HepG2 (cell line): ENCODE data around the gene CSTF1. TPM values are rescaled to one million over a fixed set of nuclear protein-coding genes. Genes with fewer than 3 reads are reported as not detected.
A peak's percentile ranks its signal among the peaks of the same experiment; 100 is the strongest.

Experiments used
- HNRNPL ChIP-seq: fragments of 200-400 bp; formaldehyde crosslinking; IDR thresholded peaks from 2 replicates; pipeline ENCODE4 v1.6.1; 2017; ENCODE audit warnings: mild to moderate bottlenecking, low read depth, low read length
- KLF11 ChIP-seq: IDR thresholded peaks from 2 replicates; pipeline ENCODE4 v1.6.1; 2016; ENCODE audit warnings: missing compliant biosample characterization
- PAXIP1 ChIP-seq: sonication (generic); formaldehyde crosslinking; conservative IDR thresholded peaks from 2 replicates; pipeline ENCODE4 v1.4.0; 2020; ENCODE audit warnings: mild to moderate bottlenecking, missing genetic modification reagents, moderate library complexity
- RELA ChIP-seq: sonication (generic); formaldehyde crosslinking; IDR thresholded peaks from 2 replicates; pipeline ENCODE4 v1.4.0; 2020; ENCODE audit warnings: missing genetic modification reagents
- RFX3 ChIP-seq: IDR thresholded peaks from 2 replicates; pipeline ENCODE4 v1.6.1; 2016; ENCODE audit warnings: missing biosample characterization, missing genetic modification reagents
- SMAD9 ChIP-seq: sonication (generic); formaldehyde crosslinking; IDR thresholded peaks from 2 replicates; pipeline ENCODE4 v1.5.1; 2020; ENCODE audit warnings: mild to moderate bottlenecking, missing genetic modification reagents
- TAF15 ChIP-seq: fragments of 200-400 bp; formaldehyde crosslinking; IDR thresholded peaks from one replicate; pipeline ENCODE4 v1.6.1; 2018; ENCODE audit warnings: mild to moderate bottlenecking, low read depth, low read length; ENCODE audit not compliant: poor library complexity, severe bottlenecking
- ZNF501 ChIP-seq: sonication (generic); formaldehyde crosslinking; IDR thresholded peaks from 2 replicates; pipeline ENCODE4 v1.5.1; 2020; ENCODE audit warnings: mild to moderate bottlenecking, moderate library complexity, missing genetic modification reagents
- ZNF761 ChIP-seq: sonication (generic); formaldehyde crosslinking; conservative IDR thresholded peaks from 2 replicates; pipeline ENCODE4 v1.4.0; 2020; ENCODE audit warnings: mild to moderate bottlenecking, missing genetic modification reagents
- polyA plus RNA-seq, 8 experiments: library from polyadenylated mRNA; depleted of rRNA in 3 of 8; stranded (reverse) in 7 of 8; unstranded in 1 of 8; fragments of >200 nt; fragmentation: Illumina TruSeq in 4 of 8; extraction: Trizol in 4 of 8; gene quantifications; 2 replicates each; pipeline versions ENCODE4 v1.2.1 to v1.2.3, GENCODE V29; 2011 to 2016; ENCODE audit warnings: low read depth in 4 of 8, missing spikeins in 1 of 8, mixed read lengths in 1 of 8; ENCODE audit not compliant: insufficient read depth in 1 of 8
- total RNA-seq, 5 experiments: library from RNA; depleted of rRNA; stranded (reverse); fragments of >200 nt; fragmentation: Illumina TruSeq; extraction: Trizol; gene quantifications; 2 replicates each; pipeline ENCODE4 v1.2.3, GENCODE V29; 2016; ENCODE audit warnings: low read depth in 1 of 5
- TF ChIP-seq, protein P1 (sequence below): sonication (generic); formaldehyde crosslinking; IDR thresholded peaks from 2 replicates; pipeline ENCODE4 v1.9.0; 2021; ENCODE audit warnings: missing genetic modification reagents, mild to moderate bottlenecking, borderline replicate concordance
- TF ChIP-seq, protein P2 (sequence below): sonication (generic); formaldehyde crosslinking; IDR thresholded peaks from 2 replicates; pipeline ENCODE4 v1.4.0; 2020; ENCODE audit warnings: missing genetic modification reagents, mild to moderate bottlenecking, borderline replicate concordance

CSTF1 gene
- total and polyA plus RNA-seq, 2 of the 13 experiments (the other 11 are each of a cell fraction or from before 2014, with no cell fraction given) = 70.9 to 100 TPM

GRCh38 chr20:56360133-56360907, 32.1 kb upstream of the CSTF1 start (continued):
- 0 out of 2 replicates have a peak, but pooled peaks have one; percentile 6 for TF ChIP-seq ZNF761 (CRISPR knock-in tag)
- TF ChIP-seq PAXIP1 (CRISPR knock-in tag) = peak; percentile 33; the same call in 1 of the 2 replicates
- 0 out of 2 replicates have a peak, but pooled peaks have one; percentile 52 for TF ChIP-seq SMAD9 (CRISPR knock-in tag)
- TF ChIP-seq TAF15 = no peak
- TF ChIP-seq HNRNPL = peak; percentile 83; the same call in 1 of the 2 replicates
- no peak for TF ChIP-seq RFX3 (CRISPR knock-in tag)
- peak; percentile 46; the same call in 1 of the 2 replicates for TF ChIP-seq ZNF501 (CRISPR knock-in tag)
- TF ChIP-seq, protein P1, sequence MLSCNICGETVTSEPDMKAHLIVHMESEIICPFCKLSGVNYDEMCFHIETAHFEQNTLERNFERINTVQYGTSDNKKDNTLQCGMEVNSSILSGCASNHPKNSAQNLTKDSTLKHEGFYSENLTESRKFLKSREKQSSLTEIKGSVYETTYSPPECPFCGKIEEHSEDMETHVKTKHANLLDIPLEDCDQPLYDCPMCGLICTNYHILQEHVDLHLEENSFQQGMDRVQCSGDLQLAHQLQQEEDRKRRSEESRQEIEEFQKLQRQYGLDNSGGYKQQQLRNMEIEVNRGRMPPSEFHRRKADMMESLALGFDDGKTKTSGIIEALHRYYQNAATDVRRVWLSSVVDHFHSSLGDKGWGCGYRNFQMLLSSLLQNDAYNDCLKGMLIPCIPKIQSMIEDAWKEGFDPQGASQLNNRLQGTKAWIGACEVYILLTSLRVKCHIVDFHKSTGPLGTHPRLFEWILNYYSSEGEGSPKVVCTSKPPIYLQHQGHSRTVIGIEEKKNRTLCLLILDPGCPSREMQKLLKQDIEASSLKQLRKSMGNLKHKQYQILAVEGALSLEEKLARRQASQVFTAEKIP (CRISPR knock-in tag) = no peak
- TF ChIP-seq RELA (CRISPR knock-in tag) = no peak
- TF ChIP-seq KLF11 = no peak
- TF ChIP-seq, protein P2, sequence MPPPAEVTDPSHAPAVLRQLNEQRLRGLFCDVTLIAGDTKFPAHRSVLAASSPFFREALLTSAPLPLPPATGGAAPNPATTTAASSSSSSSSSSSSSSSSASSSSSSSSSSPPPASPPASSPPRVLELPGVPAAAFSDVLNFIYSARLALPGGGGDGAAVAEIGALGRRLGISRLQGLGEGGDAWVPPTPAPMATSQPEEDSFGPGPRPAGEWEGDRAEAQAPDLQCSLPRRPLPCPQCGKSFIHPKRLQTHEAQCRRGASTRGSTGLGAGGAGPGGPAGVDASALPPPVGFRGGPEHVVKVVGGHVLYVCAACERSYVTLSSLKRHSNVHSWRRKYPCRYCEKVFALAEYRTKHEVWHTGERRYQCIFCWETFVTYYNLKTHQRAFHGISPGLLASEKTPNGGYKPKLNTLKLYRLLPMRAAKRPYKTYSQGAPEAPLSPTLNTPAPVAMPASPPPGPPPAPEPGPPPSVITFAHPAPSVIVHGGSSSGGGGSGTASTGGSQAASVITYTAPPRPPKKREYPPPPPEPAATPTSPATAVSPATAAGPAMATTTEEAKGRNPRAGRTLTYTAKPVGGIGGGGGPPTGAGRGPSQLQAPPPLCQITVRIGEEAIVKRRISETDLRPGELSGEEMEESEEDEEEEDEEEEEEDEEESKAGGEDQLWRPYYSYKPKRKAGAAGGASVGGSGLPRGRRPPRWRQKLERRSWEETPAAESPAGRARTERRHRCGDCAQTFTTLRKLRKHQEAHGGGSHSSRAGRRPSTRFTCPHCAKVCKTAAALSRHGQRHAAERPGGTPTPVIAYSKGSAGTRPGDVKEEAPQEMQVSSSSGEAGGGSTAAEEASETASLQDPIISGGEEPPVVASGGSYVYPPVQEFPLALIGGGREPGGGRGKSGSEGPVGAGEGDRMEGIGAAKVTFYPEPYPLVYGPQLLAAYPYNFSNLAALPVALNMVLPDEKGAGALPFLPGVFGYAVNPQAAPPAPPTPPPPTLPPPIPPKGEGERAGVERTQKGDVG (CRISPR knock-in tag) = no peak
